ENCODE measurements around the gene TTYH3.

Gene TTYH3

GRCh38 chr7:2646680-2647571, 15.1 kb downstream of the TTYH3 start:
- Histone ChIP-seq H3K4me1 (peaks cover under 1% of the 10 kb centered on the region), H3K4me2 (ENCODE audit: low read length) (no peak overlapping the region), H2AFZ (no peak overlapping the region), H3K36me3 (ENCODE audit: control insufficient read depth, insufficient read depth, low read length) (no peaks in the 10 kb centered on the region), H3K79me2 (peaks cover 3% of the 10 kb centered on the region), H3K4me3 (ENCODE audit: low read depth, low read length) (no peak overlapping the region), H3K27me3 (ENCODE audit: control insufficient read depth, insufficient read depth, low read length) (no peaks in the 10 kb centered on the region), H3K9me3 (ENCODE audit: control insufficient read depth, low read length) (no peaks in the 10 kb centered on the region), H3K9ac (no peak overlapping the region), H3K27ac (no peak overlapping the region)
- no peak for TF ChIP-seq CTCF (IDR thresholded peaks at IDR 0.05)

GRCh38 chr7:2647594-2648172, 15.9 kb downstream of the TTYH3 start:
- no peaks in the 10 kb centered on the region for H3K27me3 ChIP-seq (ENCODE audit: control insufficient read depth, insufficient read depth, low read length)
- no peak overlapping the region for H2AFZ ChIP-seq
- H3K4me1 ChIP-seq = no peaks in the 10 kb centered on the region
- H3K36me3 ChIP-seq (ENCODE audit: control insufficient read depth, insufficient read depth, low read length) = no peaks in the 10 kb centered on the region
- no peak overlapping the region for H3K9ac ChIP-seq
- no peak overlapping the region for H3K27ac ChIP-seq
- H3K9me3 ChIP-seq (ENCODE audit: control insufficient read depth, low read length) = no peaks in the 10 kb centered on the region
- no peak for TF ChIP-seq CTCF (IDR thresholded peaks at IDR 0.05)
- no peaks in the 10 kb centered on the region for H3K79me2 ChIP-seq
- H3K4me3 ChIP-seq (ENCODE audit: low read depth, low read length) = no peak overlapping the region
- no peak overlapping the region for H3K4me2 ChIP-seq (ENCODE audit: low read length)

- no peaks in the 10 kb centered on the region for H3K9me3 ChIP-seq (ENCODE audit: control insufficient read depth, low read length)
- H3K79me2 ChIP-seq = no peaks in the 10 kb centered on the region
- no peak overlapping the region for H2AFZ ChIP-seq
- H3K27me3 ChIP-seq (ENCODE audit: control insufficient read depth, insufficient read depth, low read length) = no peaks in the 10 kb centered on the region
- H3K9ac ChIP-seq = no peak overlapping the region
- no peak overlapping the region for H3K4me3 ChIP-seq (ENCODE audit: low read depth, low read length)
- H3K4me1 ChIP-seq = no peaks in the 10 kb centered on the region
- no peak overlapping the region for H3K4me2 ChIP-seq (ENCODE audit: low read length)
- no peak overlapping the region for H3K27ac ChIP-seq
- no peak for TF ChIP-seq CTCF (IDR thresholded peaks at IDR 0.05)
- no peaks in the 10 kb centered on the region for H3K36me3 ChIP-seq (ENCODE audit: control insufficient read depth, insufficient read depth, low read length)
Observed at GRCh38 chr7:2649139-2649838, 17.5 kb downstream of the TTYH3 start.

- Histone ChIP-seq H3K27me3 (ENCODE audit: control insufficient read depth, insufficient read depth, low read length) (no peaks in the 10 kb centered on the region), H3K4me1 (no peaks in the 10 kb centered on the region), H3K9ac (no peak overlapping the region), H3K79me2 (no peaks in the 10 kb centered on the region), H3K9me3 (ENCODE audit: control insufficient read depth, low read length) (no peaks in the 10 kb centered on the region), H3K4me2 (ENCODE audit: low read length) (no peak overlapping the region), H3K27ac (no peak overlapping the region), H3K4me3 (ENCODE audit: low read depth, low read length) (no peak overlapping the region), H3K36me3 (ENCODE audit: control insufficient read depth, insufficient read depth, low read length) (no peaks in the 10 kb centered on the region), H2AFZ (no peak overlapping the region)
- TF ChIP-seq CTCF (IDR thresholded peaks at IDR 0.05) = no peak
Observed at GRCh38 chr7:2649991-2650390, 18.2 kb downstream of the TTYH3 start.
